Measurements from ENCODE around the gene KIF22.

- TF ChIP-seq CTCF (IDR thresholded peaks at IDR 0.05) (no peak), POLR2AphosphoS5 (IDR thresholded peaks at IDR 0.05) (no peak)
Measured at GRCh38 chr16:29770250-29770929, 20.2 kb upstream of the KIF22 start.

Data from prostate gland (tissue), 2 donors.